Body of pancreas (tissue), 4 donors: ENCODE data around the gene DIS3L2. TPM values are rescaled to one million over a fixed set of nuclear protein-coding genes. Genes with fewer than 3 reads are reported as not detected.
A peak's percentile ranks its signal among the peaks of the same experiment; 100 is the strongest.

Experiments used
- ATAC-seq: fragments of 150-250 bp; one replicate; pipeline ENCODE4 v1.9.1; 2016
- DNase-seq, 4 donors: peaks; one replicate each; pipeline ENCODE4 v3.0.0-alpha.2; 2019
- H3K27ac ChIP-seq, 4 donors: fragments of 200-600 bp; sonication (generic); 1 replicate in 3 of 4; 2 replicates in 1 of 4; pipeline versions ENCODE4 v1.5.1 to v1.6.1; 2016 to 2019; ENCODE audit warnings: mild to moderate bottlenecking in 1 of 4, mixed read lengths in 1 of 4, moderate library complexity in 1 of 4
- H3K27me3 ChIP-seq, 2 donors: fragments of 200-600 bp; sonication (generic); one replicate each; pipeline ENCODE4 v1.6.0; 2016; ENCODE audit warnings: mild to moderate bottlenecking in 1 of 2
- H3K36me3 ChIP-seq, 2 donors: fragments of 200-600 bp; sonication (generic); replicated peaks in 1 of 2; 2 replicates each; pipeline ENCODE4 v1.5.1; 2016; ENCODE audit warnings: low read depth in 2 of 2; ENCODE audit not compliant: insufficient read depth in 1 of 2
- H3K4me1 ChIP-seq: fragments of 200-600 bp; sonication (generic); one replicate; pipeline ENCODE4 v1.6.0; 2016
- H3K4me3 ChIP-seq, 2 donors: fragments of 200-600 bp; sonication (generic); 1 replicate in 1 of 2; 2 replicates in 1 of 2; pipeline ENCODE4 v1.5.1; 2016 to 2019
- H3K9me3 ChIP-seq, 3 donors: fragments of 200-600 bp; sonication (generic); 1 replicate in 2 of 3; 2 replicates in 1 of 3; pipeline ENCODE4 v1.5.1; 2016
- POLR2A ChIP-seq, 3 donors: fragments of 450-650 bp; IDR thresholded peaks; one replicate each; pipeline ENCODE4 v1.6.1; 2016; ENCODE audit warnings: antibody characterized with exemption in 3 of 3, mild to moderate bottlenecking in 2 of 3
- WGBS, 2 donors: methylation state at CpG; one replicate each; pipeline ENCODE4 v1.1.5; 2017; 5-methylcytosine and 5-hydroxymethylcytosine counted together
- intact Hi-C: fragments of 100-400 bp; cut with DNase I; formaldehyde crosslinking; loops from one replicate; pipeline ENCODE4 v1.15.1; 2023
- total RNA-seq, 2 donors: library from RNA; depleted of rRNA; stranded (reverse); fragments of >200 nt; gene quantifications; one replicate each; pipeline ENCODE4 v1.1.0, GENCODE V29; 2016
- TF ChIP-seq, protein P1 (sequence below), 7 experiments: fragments of 450-650 bp in 4 of 7; fragments of 200-600 bp in 3 of 7; sonication (generic) in 3 of 7; IDR thresholded peaks; one replicate each; pipeline ENCODE4 v1.5.1; 2016 to 2019; ENCODE audit warnings: antibody characterized with exemption in 7 of 7

Gene DIS3L2
- total RNA-seq, 2 donors from 2014 or later = 27.8 to 113 TPM

DNA sequence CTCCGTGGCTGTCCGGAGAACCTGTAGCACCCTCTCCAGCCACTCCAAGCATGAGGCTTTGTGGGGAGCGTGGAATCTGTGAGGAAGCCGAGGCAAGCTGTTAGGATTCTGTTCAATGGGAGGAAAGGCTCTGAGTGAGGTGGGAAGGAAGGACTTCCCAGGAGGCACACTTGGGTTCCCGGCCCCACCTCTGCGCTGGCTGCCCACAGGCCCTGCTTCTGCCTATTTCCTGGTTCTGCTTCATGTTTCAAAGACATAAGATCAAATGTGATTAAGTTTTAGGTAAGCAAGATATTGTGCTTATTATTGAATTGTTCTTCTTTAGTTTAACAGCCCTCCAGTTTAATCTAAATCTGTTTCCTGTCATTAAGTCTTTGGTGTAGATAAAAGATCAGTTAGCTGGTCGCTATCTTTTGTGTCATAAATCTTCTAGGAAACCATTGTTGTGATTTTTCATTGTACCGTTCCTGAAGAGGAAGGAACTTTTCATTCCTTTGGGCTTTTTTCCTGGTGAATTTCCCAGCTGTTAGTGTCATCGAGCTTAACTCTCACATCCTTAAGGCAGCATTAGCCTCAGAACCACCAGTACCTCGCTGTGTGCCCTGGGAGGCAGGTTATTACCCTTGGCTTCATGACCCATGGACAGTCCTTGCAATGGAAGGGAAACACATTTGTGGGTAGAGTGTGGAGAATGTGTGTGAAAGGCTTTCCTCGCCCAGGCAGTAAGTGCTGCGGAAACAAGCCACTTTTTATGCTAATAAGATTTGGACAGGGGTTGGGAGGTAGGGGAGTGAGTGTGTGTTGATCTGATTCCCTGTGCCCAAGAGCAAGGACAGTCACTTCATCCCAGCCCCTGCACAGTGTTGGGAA lies 355.2 kb downstream of the DIS3L2 start:
- DNase-seq = no peak
- ATAC-seq = peak; percentile 19
- no peak for TF ChIP-seq POLR2A (IDR thresholded peaks at IDR 0.05)
- Histone ChIP-seq H3K27ac (peak overlapping the region in 1 of 4 donors; percentile 4), H3K9me3 (peaks cover 0 to 5% (median 0%) of the 10 kb centered on the region in 3 donors), H3K36me3 (no peaks in the 10 kb centered on the region), H3K27me3 (no peaks in the 10 kb centered on the region), H3K4me3 (no peak overlapping the region), H3K4me1 (peaks cover 29% of the 10 kb centered on the region)
- WGBS, 2 donors = 63 to 82% methylated on average over 12 of the region's 12 CpGs
- intact Hi-C loops = no loop called here

DNA sequence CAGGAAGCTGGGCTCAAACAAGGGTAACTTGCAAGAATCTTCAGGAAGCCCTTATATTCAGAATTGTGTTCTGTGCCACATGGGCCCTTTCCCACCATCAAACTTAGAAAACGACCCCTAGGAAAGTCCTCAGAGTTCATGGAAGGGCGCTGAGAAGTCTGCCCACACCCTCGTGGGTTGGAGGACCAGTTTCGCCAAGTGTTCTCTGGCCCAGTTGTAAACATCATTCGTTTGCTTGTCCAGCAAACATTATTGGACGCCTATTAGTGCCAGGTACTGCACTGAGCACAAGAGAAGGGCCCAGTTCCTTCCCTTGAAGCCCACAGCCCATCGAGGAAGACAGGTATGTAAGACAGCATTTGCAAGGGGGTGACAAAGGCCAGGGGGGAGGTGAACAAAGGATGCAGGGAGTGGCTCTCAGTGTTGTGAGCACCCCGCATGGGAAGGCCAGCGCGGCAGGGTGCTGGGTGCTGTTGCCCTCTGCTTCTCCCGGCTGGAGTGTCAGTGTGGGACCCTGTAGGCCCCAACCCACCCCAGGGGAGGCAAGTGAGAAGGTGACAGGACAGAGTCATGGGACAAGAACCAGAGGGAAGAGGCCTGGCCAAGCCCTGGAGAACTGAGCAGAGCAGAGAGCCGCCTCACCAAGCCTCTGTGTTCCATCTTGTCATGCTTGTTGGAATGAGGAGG lies 356.8 kb downstream of the DIS3L2 start:
- H3K27me3 ChIP-seq = no peaks in the 10 kb centered on the region
- ATAC-seq = no peak
- no peak for DNase-seq
- H3K27ac ChIP-seq = no peak overlapping the region
- no peak overlapping the region for H3K4me3 ChIP-seq
- H3K9me3 ChIP-seq = no peaks in the 10 kb centered on the region
- WGBS, 2 donors = 87 to 97% methylated on average over 12 of the region's 12 CpGs
- TF ChIP-seq, protein P1, sequence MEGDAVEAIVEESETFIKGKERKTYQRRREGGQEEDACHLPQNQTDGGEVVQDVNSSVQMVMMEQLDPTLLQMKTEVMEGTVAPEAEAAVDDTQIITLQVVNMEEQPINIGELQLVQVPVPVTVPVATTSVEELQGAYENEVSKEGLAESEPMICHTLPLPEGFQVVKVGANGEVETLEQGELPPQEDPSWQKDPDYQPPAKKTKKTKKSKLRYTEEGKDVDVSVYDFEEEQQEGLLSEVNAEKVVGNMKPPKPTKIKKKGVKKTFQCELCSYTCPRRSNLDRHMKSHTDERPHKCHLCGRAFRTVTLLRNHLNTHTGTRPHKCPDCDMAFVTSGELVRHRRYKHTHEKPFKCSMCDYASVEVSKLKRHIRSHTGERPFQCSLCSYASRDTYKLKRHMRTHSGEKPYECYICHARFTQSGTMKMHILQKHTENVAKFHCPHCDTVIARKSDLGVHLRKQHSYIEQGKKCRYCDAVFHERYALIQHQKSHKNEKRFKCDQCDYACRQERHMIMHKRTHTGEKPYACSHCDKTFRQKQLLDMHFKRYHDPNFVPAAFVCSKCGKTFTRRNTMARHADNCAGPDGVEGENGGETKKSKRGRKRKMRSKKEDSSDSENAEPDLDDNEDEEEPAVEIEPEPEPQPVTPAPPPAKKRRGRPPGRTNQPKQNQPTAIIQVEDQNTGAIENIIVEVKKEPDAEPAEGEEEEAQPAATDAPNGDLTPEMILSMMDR (IDR thresholded peaks at IDR 0.05) = no peak
- TF ChIP-seq POLR2A (IDR thresholded peaks at IDR 0.05) = no peak
- peaks cover 32% of the 10 kb centered on the region for H3K4me1 ChIP-seq
- intact Hi-C loops = no loop called here
- no peaks in the 10 kb centered on the region for H3K36me3 ChIP-seq

DNA sequence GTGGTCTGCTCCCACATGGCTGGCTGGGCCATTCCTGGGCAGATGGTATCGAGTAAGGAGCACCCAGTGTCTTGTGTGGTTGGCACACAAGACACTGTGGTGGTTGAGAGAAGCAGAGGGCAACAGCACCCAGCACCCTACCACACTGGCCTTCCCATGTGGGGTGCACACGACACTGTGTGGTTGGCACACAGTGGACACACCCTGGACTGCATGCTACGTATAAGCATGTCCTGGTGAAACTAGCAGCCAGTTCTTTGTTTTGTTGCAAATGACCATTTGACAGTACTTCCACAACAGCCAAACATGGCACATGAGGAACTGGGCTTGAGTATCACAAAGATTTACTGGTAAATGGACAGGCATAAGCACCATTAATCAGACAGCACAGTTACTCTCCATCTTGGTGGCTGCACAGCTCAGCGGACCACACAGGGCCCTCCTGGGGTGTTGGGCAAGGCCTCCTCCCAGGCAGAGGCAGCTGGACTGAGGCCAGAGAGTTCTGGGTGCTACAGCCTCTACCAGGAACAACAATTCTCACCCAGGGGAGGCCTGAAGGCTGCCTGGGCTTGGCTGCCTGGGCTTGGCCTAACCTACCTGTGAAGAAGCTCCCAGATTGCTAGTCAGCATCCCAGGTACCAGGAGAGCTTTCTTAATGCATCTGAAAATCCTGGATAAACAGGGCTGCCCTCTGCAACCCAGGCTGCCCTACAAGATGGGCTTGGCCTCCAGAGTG lies 357.7 kb downstream of the DIS3L2 start:
- H3K27ac ChIP-seq = no peak overlapping the region
- intact Hi-C loops = no loop called here
- WGBS, 2 donors = 88 to 93% methylated on average over 2 to 4 of the region's 4 CpGs
- TF ChIP-seq POLR2A (IDR thresholded peaks at IDR 0.05) = no peak
- TF ChIP-seq, protein P1 (IDR thresholded peaks at IDR 0.05) = no peak
- no peaks in the 10 kb centered on the region for H3K27me3 ChIP-seq
- ATAC-seq (no peak), DNase-seq (no peak)
- no peaks in the 10 kb centered on the region for H3K9me3 ChIP-seq
- peaks cover 32% of the 10 kb centered on the region for H3K4me1 ChIP-seq
- H3K4me3 ChIP-seq = no peak overlapping the region
- H3K36me3 ChIP-seq = no peaks in the 10 kb centered on the region

DNA sequence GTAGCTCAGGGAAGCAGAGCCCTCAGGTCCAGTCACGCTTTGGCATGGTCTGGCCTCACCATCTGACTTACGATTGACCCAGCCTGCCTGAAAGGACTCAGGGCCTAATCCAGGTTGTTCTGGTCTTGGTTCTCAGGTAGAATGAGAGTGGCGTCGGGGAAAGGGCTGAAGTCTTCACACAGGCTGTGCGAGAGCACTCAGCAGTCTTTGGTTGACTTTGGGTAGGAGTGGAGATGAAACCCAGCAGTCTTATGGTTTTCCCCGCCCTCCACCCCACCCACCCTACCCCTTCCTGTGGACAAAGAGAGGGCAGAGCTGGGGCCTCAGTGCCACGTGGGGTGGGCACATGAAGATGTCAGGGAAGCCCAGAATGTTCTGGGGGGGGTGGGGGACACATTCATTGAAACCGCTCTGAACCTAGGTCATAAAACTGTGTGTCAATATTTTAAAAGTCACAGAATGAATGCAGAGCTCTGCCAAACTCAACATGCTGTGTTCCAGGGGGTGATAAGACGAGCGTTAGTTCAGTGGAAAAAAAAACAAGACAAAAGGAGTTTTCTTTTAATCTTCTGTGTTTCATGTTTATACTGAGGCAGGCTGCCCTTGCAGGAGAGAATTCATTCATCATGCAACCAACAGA lies 358.4 kb downstream of the DIS3L2 start:
- DNase-seq (no peak), ATAC-seq (no peak)
- no peak overlapping the region for H3K27ac ChIP-seq
- intact Hi-C loops = no loop called here
- H3K4me1 ChIP-seq = peaks cover 32% of the 10 kb centered on the region
- no peak overlapping the region for H3K4me3 ChIP-seq
- WGBS, 2 donors = 32 to 49% methylated on average over 8 to 10 of the region's 10 CpGs
- TF ChIP-seq, protein P1 (IDR thresholded peaks at IDR 0.05) = no peak
- no peak for TF ChIP-seq POLR2A (IDR thresholded peaks at IDR 0.05)
- H3K9me3 ChIP-seq = no peaks in the 10 kb centered on the region
- H3K27me3 ChIP-seq = no peaks in the 10 kb centered on the region
- H3K36me3 ChIP-seq = no peaks in the 10 kb centered on the region
